ENCODE measurements around the gene WWOX.

WWOX gene

DNA sequence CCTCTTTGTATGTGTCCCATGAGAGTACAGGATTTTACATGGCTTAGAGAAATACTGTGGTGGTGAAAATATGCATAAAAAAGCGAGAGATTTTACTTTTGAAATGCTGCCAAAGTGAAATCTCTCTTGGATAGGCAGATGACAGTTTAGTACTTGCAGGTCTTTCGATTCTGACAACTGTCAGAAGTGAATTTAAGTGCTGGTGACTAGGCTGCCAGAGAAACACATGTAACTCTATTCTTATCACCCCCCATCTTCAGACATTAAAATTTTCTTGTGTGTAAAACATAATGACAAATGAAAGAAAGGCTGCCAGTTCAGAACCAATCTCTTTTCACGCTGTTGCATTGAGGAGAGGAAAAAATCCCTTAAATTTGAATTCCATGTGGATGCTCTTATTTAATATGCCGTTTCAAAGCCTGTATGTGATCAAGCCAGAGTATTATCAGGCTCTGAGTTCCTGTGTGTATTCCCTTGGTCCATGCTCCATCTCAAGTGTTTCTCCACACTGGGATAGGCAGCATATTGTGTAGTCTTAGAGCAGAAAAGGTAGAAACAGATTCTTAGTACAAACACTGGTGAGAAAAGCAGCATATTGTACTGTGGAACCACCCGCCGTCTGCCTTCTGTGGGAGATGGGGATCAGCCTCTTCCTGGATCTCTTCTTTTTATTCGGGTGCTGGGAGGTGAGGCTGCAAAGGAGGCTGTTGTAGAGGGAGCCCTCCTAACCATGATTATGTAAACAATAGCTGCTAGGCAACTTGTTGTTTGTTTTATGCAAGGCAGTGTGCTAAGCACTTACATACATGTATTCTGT, 291.3 kb downstream of the WWOX start:
- no peak overlapping the region for H3K27ac ChIP-seq (ENCODE audit: low read depth, low read length, severe bottlenecking)
- no peaks in the 10 kb centered on the region for H3K4me1 ChIP-seq (ENCODE audit: control insufficient read depth, insufficient read depth, low read length, poor library complexity, severe bottlenecking)
- H3K36me3 ChIP-seq (ENCODE audit: control insufficient read depth, insufficient read depth, low read length): no peaks in the 10 kb centered on the region
- 89 to 90% methylated on average over 3 to 5 of the region's 7 CpGs for WGBS, 2 experiments (ENCODE audit: insufficient coverage in 2 of 2)
- no peak overlapping the region for H3K4me3 ChIP-seq (ENCODE audit: extremely low read depth, insufficient read depth, low read length, poor library complexity, severe bottlenecking)
- H3K9me3 ChIP-seq (ENCODE audit: control insufficient read depth, low read length): peaks cover 10% of the 10 kb centered on the region

DNA sequence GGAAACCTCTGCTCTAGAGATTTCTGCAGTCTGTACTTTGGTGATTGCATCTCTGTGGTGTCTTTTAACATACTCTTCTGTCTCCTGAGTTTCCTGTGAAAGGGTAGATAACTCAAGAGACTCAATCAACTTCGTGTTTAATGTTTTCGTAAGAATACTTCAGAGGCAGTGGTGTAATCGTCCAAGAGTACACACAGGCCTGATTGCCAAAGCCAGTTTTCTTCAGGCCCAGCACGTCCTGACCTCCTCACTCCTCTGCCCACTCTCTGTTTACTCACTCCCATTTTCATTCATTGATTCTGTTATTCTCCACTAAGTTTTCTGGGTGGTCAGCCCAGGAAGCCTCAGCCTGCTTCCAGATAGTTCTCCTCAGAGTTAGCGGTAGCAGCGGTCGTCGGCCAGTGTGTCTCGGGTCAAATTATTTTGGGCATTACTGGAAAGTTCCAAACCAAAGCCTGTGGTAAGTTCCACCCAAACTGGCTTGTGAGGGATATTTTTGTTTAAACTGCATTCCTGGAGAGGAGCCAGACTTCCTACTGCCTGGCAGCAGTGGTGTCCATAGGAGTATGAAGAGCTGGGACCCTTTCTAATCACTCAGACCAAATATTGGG, 293.2 kb downstream of the WWOX start:
- Histone ChIP-seq H3K4me3 (ENCODE audit: extremely low read depth, insufficient read depth, low read length, poor library complexity, severe bottlenecking) (no peak overlapping the region), H3K36me3 (ENCODE audit: control insufficient read depth, insufficient read depth, low read length) (no peaks in the 10 kb centered on the region), H3K27ac (ENCODE audit: low read depth, low read length, severe bottlenecking) (no peak overlapping the region), H3K4me1 (ENCODE audit: control insufficient read depth, insufficient read depth, low read length, poor library complexity, severe bottlenecking) (no peaks in the 10 kb centered on the region), H3K9me3 (ENCODE audit: control insufficient read depth, low read length) (peaks cover 10% of the 10 kb centered on the region)
- 95 to 98% methylated on average over 8 to 9 of the region's 9 CpGs for WGBS, 2 experiments (ENCODE audit: insufficient coverage in 2 of 2)

DNA sequence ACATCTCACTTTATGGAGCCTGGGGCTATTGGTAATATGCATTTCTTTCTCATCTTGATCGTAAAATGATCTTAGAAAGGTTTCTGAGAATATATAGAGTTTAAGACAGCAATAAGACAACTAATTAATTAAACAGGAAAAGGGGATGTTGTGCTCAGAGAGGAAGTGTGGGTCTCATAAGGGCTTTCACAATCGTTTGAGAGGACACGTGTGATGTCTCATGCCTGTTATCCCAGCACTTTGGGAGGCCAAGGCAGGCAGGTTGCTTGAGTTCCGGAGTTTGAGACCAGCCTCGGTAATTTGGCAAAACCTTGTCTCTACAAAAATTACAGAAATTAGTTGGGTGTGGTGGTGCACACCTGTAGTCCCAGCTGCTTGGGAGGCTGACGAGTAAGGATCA, 295.6 kb downstream of the WWOX start:
- H3K36me3 ChIP-seq (ENCODE audit: control insufficient read depth, insufficient read depth, low read length): no peaks in the 10 kb centered on the region
- no peaks in the 10 kb centered on the region for H3K4me1 ChIP-seq (ENCODE audit: control insufficient read depth, insufficient read depth, low read length, poor library complexity, severe bottlenecking)
- WGBS, 2 experiments (ENCODE audit: insufficient coverage in 2 of 2): 82 to 98% methylated on average over 4 to 5 of the region's 6 CpGs
- peaks cover 10% of the 10 kb centered on the region for H3K9me3 ChIP-seq (ENCODE audit: control insufficient read depth, low read length)
- H3K27ac ChIP-seq (ENCODE audit: low read depth, low read length, severe bottlenecking): no peak overlapping the region
- H3K4me3 ChIP-seq (ENCODE audit: extremely low read depth, insufficient read depth, low read length, poor library complexity, severe bottlenecking): no peak overlapping the region

DNA sequence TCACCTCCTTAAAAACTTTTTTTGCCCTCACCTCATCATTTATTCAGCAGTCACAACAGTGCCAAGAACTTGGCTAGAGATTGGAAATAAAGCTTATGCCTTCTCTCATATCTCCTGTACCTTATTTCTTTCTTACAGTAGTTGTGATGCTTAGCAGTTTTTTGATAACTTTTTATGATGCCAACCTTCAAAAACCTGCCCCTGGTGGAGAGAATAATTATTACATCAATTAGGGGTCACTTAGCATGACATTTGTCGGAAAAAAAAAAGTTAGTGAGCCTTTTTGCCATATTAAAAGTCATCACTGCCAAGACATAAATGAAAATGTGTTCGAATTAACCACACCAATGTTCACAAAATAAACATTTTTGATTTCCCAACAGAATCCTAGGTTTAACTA, 296.6 kb downstream of the WWOX start:
- Histone ChIP-seq H3K27ac (ENCODE audit: low read depth, low read length, severe bottlenecking) (no peak overlapping the region), H3K36me3 (ENCODE audit: control insufficient read depth, insufficient read depth, low read length) (no peaks in the 10 kb centered on the region), H3K9me3 (ENCODE audit: control insufficient read depth, low read length) (peaks cover 10% of the 10 kb centered on the region), H3K4me3 (ENCODE audit: extremely low read depth, insufficient read depth, low read length, poor library complexity, severe bottlenecking) (no peak overlapping the region), H3K4me1 (ENCODE audit: control insufficient read depth, insufficient read depth, low read length, poor library complexity, severe bottlenecking) (no peaks in the 10 kb centered on the region)
- 92 to 93% methylated on average over 2 of the region's 2 CpGs for WGBS, 2 experiments (ENCODE audit: insufficient coverage in 2 of 2)

DNA sequence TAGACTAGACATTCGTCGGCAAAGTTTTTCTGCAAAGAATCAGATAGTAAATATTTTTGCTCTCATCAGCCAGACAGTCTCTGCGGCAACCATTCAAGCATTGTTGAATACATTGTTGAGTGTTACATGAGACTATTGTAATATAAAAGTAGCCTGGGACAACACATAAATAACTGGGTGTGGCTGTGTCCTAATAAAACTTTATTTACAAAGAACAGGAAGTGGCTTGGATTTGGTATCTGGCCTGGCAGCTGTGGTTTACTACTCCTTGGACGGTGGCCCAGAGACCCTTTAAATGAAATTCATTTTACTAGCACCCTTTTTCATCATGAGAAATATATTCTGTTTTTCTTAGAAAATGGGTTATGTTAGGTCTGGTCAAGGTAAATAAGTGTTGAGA, 297.2 kb downstream of the WWOX start:
- H3K4me1 ChIP-seq (ENCODE audit: control insufficient read depth, insufficient read depth, low read length, poor library complexity, severe bottlenecking): no peaks in the 10 kb centered on the region
- no peak overlapping the region for H3K27ac ChIP-seq (ENCODE audit: low read depth, low read length, severe bottlenecking)
- 85 to 100% methylated on average over 2 of the region's 4 CpGs for WGBS, 2 experiments (ENCODE audit: insufficient coverage in 2 of 2)
- H3K36me3 ChIP-seq (ENCODE audit: control insufficient read depth, insufficient read depth, low read length): no peaks in the 10 kb centered on the region
- peaks cover 8% of the 10 kb centered on the region for H3K9me3 ChIP-seq (ENCODE audit: control insufficient read depth, low read length)
- no peak overlapping the region for H3K4me3 ChIP-seq (ENCODE audit: extremely low read depth, insufficient read depth, low read length, poor library complexity, severe bottlenecking)

DNA sequence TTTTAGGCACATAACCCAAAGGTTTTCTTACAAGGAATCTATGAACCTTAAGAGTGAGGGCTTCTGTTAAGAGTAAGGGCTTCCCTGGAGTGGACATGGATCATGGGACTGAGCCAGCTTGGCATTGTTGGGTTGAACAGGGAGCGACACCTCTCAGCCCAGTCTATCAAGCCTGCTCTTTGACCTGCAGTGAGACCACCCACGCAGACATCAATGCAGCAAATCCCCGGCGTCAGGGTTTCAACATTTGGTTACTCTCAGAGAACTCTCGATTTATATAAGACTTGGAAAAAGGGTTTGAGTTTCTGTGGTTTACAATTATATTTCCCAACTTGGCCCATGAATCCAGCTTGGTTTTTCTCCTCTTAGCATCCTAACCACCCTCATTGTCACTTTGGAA, 299.9 kb downstream of the WWOX start:
- 82 to 100% methylated on average over 2 of the region's 5 CpGs for WGBS, 2 experiments (ENCODE audit: insufficient coverage in 2 of 2)

DNA sequence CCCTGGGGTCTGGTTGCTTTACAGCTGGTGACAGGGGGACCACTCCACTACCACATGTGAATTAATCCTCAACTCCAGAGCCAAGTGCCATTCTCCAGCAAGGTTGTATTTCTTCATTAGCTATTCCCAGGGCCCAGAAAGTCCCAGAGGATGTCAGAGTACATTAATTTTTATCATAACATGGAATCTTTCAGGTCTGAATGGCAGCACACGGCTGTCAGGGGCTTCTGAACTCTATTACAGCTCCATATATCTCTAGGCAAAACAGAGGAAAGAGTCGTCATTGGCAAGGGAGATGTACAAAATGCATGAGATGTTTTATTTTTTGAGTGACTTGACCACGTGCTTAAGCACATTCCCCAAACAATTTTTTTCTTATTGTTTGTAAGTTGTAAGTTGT, 303.4 kb downstream of the WWOX start:
- no CpG with 5 or more reads among the region's 3 CpGs for WGBS, 2 experiments (ENCODE audit: insufficient coverage in 2 of 2)
- Histone ChIP-seq H3K4me3 (ENCODE audit: extremely low read depth, insufficient read depth, low read length, poor library complexity, severe bottlenecking) (no peak overlapping the region), H3K9me3 (ENCODE audit: control insufficient read depth, low read length) (peaks cover 5% of the 10 kb centered on the region), H3K4me1 (ENCODE audit: control insufficient read depth, insufficient read depth, low read length, poor library complexity, severe bottlenecking) (peaks cover 6% of the 10 kb centered on the region), H3K27ac (ENCODE audit: low read depth, low read length, severe bottlenecking) (no peak overlapping the region), H3K36me3 (ENCODE audit: control insufficient read depth, insufficient read depth, low read length) (no peaks in the 10 kb centered on the region)

More for the DNA sequence above, 299.9 kb downstream of the WWOX start:
- H3K4me3 ChIP-seq (ENCODE audit: extremely low read depth, insufficient read depth, low read length, poor library complexity, severe bottlenecking): no peak overlapping the region
- H3K9me3 ChIP-seq (ENCODE audit: control insufficient read depth, low read length): no peaks in the 10 kb centered on the region
- H3K4me1 ChIP-seq (ENCODE audit: control insufficient read depth, insufficient read depth, low read length, poor library complexity, severe bottlenecking): no peaks in the 10 kb centered on the region
- no peaks in the 10 kb centered on the region for H3K36me3 ChIP-seq (ENCODE audit: control insufficient read depth, insufficient read depth, low read length)
- no peak overlapping the region for H3K27ac ChIP-seq (ENCODE audit: low read depth, low read length, severe bottlenecking)

DNA sequence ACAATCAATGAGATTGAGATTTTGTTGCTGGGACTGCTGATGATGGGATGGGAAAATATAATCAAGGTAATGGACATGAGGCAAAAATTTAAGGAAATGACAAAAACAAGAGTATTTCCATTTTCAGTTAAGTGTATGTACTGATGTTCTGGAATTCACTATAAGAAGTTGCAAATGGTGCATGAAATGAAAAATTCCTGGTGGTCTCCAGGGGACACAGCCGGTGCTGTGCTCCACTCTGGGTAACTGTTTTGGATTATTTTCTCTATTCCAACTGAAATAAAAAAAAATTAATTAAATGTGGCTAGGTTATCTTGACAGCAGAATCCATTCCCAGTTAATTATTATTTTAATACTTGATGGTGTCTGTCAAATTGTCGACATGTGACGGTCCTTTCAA, 305.6 kb downstream of the WWOX start:
- Histone ChIP-seq H3K4me1 (ENCODE audit: control insufficient read depth, insufficient read depth, low read length, poor library complexity, severe bottlenecking) (peaks cover 6% of the 10 kb centered on the region), H3K9me3 (ENCODE audit: control insufficient read depth, low read length) (peaks cover 21% of the 10 kb centered on the region), H3K4me3 (ENCODE audit: extremely low read depth, insufficient read depth, low read length, poor library complexity, severe bottlenecking) (no peak overlapping the region), H3K36me3 (ENCODE audit: control insufficient read depth, insufficient read depth, low read length) (no peaks in the 10 kb centered on the region), H3K27ac (ENCODE audit: low read depth, low read length, severe bottlenecking) (no peak overlapping the region)
- 100% methylated on average over 1 of the region's 3 CpGs; no CpG with 5 or more reads in 1 of the 2 experiments for WGBS, 2 experiments (ENCODE audit: insufficient coverage in 2 of 2)

DNA sequence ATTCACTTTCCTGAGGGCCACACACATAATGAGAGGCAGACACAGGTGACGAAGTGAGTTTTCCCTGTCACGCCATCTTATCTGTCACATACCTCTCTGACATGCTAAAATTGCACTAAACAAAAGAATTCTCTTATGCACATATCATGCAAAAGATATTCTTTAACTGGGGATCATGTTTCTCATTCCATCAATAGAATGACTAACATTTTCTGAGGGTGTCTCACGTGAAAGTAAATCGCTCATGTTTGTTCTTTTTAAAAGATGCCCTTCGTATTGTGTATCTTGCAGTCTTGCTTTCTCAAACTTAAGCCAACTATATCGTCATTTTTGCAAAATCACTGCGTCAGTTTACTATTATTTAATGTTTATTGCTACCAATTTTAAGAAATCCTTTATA, 306.4 kb downstream of the WWOX start:
- whole genome bisulfite sequencing, 2 experiments (ENCODE audit: insufficient coverage in 2 of 2): 69 to 96% methylated on average over 2 to 4 of the region's 7 CpGs
- peaks cover 21% of the 10 kb centered on the region for H3K9me3 ChIP-seq (ENCODE audit: control insufficient read depth, low read length)
- no peak overlapping the region for H3K4me3 ChIP-seq (ENCODE audit: extremely low read depth, insufficient read depth, low read length, poor library complexity, severe bottlenecking)
- H3K36me3 ChIP-seq (ENCODE audit: control insufficient read depth, insufficient read depth, low read length): no peaks in the 10 kb centered on the region
- peaks cover 6% of the 10 kb centered on the region for H3K4me1 ChIP-seq (ENCODE audit: control insufficient read depth, insufficient read depth, low read length, poor library complexity, severe bottlenecking)
- no peak overlapping the region for H3K27ac ChIP-seq (ENCODE audit: low read depth, low read length, severe bottlenecking)

DNA sequence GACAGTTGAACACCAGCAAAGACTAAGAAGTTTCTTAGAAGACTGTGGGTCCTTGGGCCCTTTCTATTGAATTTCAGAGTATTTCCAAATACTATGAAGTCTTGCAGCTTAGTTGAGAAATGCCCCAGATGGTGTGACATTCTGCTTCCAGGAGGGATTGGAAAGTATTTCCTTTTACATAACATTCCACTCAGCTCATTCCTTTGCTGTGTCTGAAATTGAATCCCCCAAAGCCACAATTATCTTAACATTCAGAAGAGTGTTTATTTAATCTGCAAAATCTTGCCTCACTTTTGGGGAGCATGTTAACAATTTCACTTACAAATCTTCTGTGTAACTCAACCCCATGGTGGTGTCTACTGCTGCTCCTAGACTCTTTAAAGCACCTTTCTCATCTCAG, 307.7 kb downstream of the WWOX start:
- H3K27ac ChIP-seq (ENCODE audit: low read depth, low read length, severe bottlenecking): no peak overlapping the region
- no peak overlapping the region for H3K4me3 ChIP-seq (ENCODE audit: extremely low read depth, insufficient read depth, low read length, poor library complexity, severe bottlenecking)
- no peaks in the 10 kb centered on the region for H3K36me3 ChIP-seq (ENCODE audit: control insufficient read depth, insufficient read depth, low read length)

DNA sequence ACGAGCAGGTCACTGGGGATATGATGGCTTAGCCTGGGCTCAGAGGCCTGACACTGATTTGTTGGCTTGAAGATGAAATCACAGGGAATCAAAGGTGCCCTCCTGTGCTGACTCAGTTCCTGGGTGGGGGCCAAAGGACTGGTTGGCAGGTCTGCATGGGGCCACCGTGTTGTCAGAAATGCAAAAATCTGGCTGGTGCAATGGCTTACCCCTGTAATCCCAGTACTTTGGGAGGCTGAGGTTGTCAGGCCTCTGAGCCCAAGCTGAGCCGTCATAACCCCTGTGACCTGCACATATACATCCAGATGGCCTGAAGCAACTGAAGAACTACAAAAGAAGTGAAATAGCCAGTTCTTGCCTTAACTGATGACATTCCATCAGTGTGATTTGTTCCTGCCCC, 314.2 kb downstream of the WWOX start:
- Histone ChIP-seq H3K9me3 (ENCODE audit: control insufficient read depth, low read length) (peaks cover 22% of the 10 kb centered on the region), H3K27ac (ENCODE audit: low read depth, low read length, severe bottlenecking) (no peak overlapping the region), H3K4me3 (ENCODE audit: extremely low read depth, insufficient read depth, low read length, poor library complexity, severe bottlenecking) (no peak overlapping the region), H3K4me1 (ENCODE audit: control insufficient read depth, insufficient read depth, low read length, poor library complexity, severe bottlenecking) (no peaks in the 10 kb centered on the region), H3K36me3 (ENCODE audit: control insufficient read depth, insufficient read depth, low read length) (no peaks in the 10 kb centered on the region)
- WGBS, 2 experiments (ENCODE audit: insufficient coverage in 2 of 2): 92 to 93% methylated on average over 2 to 3 of the region's 3 CpGs

More for the DNA sequence above, 307.7 kb downstream of the WWOX start:
- Histone ChIP-seq H3K4me1 (ENCODE audit: control insufficient read depth, insufficient read depth, low read length, poor library complexity, severe bottlenecking) (peaks cover 6% of the 10 kb centered on the region), H3K9me3 (ENCODE audit: control insufficient read depth, low read length) (peaks cover 21% of the 10 kb centered on the region)
